BE2C (cell line): ENCODE data around the gene TRMO.

ENCODE experiments used
- DNase-seq: peaks from one replicate; pipeline ENCODE4 v3.0.0-alpha.2; 2020
- H3K27me3 ChIP-seq: fragments of 250-450 bp; sonication (Bioruptor Pico); 2 replicates; pipeline ENCODE4 v1.5.1; 2020; ENCODE audit warnings: mild to moderate bottlenecking
- H3K36me3 ChIP-seq: fragments of 250-450 bp; sonication (Bioruptor Pico); 2 replicates; pipeline ENCODE4 v1.5.1; 2020; ENCODE audit warnings: mild to moderate bottlenecking
- H3K4me1 ChIP-seq: fragments of 250-450 bp; sonication (Bioruptor Pico); 2 replicates; pipeline ENCODE4 v1.5.1; 2020
- H3K4me3 ChIP-seq: 2 replicates; pipeline ENCODE4 v1.5.1; 2011; ENCODE audit warnings: low read depth, low read length
- H3K9me3 ChIP-seq: fragments of 250-450 bp; sonication (Bioruptor Pico); 2 replicates; pipeline ENCODE4 v1.5.1; 2020
- TF ChIP-seq, protein P1 (sequence below): IDR thresholded peaks from 2 replicates; pipeline ENCODE4 v1.5.1; 2012; ENCODE audit warnings: mild to moderate bottlenecking, low read depth, low read length

The TRMO gene

DNA sequence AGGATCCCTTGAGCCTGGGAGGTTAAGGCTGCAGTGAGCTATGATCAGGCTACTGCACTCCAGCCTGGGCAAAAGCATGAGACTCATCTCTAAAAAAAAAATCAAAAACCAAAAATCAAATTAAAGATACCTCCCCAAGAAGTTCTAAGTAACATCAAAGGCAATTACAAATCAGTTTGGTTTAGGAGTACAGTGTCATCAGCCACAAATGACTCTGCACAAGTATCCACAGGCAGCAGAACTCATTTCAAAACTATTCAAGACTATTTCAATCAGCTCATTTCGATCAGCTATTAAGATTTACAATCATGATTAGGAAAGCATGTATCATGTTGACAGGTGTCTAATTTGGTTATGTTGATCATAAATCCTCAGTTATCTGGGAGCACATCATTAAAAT, 19.1 kb downstream of the TRMO start:
- TF ChIP-seq, protein P1, sequence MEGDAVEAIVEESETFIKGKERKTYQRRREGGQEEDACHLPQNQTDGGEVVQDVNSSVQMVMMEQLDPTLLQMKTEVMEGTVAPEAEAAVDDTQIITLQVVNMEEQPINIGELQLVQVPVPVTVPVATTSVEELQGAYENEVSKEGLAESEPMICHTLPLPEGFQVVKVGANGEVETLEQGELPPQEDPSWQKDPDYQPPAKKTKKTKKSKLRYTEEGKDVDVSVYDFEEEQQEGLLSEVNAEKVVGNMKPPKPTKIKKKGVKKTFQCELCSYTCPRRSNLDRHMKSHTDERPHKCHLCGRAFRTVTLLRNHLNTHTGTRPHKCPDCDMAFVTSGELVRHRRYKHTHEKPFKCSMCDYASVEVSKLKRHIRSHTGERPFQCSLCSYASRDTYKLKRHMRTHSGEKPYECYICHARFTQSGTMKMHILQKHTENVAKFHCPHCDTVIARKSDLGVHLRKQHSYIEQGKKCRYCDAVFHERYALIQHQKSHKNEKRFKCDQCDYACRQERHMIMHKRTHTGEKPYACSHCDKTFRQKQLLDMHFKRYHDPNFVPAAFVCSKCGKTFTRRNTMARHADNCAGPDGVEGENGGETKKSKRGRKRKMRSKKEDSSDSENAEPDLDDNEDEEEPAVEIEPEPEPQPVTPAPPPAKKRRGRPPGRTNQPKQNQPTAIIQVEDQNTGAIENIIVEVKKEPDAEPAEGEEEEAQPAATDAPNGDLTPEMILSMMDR: no peak
- H3K9me3 ChIP-seq: no peaks in the 10 kb centered on the region
- H3K4me1 ChIP-seq: no peaks in the 10 kb centered on the region
- no peak for DNase-seq
- no peaks in the 10 kb centered on the region for H3K27me3 ChIP-seq
- H3K4me3 ChIP-seq: no peak overlapping the region
- peaks cover 10% of the 10 kb centered on the region; the same call in 1 of the 2 replicates for H3K36me3 ChIP-seq

DNA sequence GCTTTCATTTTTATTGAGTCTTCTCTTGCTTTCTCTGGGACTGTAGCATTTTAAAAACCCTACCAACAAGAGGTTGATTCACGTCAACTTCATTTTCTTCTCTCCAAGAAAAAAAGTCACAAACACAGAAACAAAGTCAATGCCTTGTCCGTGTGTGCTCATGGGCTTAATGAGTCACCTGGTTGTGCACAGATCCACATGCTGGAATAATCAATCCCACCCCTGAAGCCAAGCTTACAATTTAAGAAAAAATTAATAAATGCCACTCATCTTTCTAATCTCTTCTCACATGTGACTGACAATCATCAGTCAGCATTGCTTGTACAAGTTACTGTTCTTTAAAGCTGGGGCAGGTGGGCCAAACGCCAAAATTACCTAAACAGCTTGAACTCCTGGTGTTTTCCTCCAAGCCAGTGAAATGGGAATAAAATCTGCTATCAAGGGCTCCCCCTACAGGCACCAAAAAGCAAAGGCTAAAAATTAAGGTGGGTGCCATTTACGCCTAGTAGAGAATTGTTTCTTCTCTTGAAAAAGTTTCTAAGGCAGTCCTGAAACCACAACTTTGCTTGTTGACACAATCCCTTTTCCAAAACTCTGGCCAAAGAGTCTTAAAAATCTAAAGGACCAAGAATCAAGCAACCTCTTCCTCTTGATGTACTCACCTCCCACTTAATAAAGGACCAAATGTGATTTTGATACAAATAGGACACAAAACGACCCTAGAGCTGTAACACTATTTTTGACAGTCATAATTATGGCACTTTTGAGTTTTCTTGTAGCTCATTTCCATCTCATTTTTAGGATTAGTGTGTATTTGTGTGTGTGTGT, 21.3 kb downstream of the TRMO start:
- DNase-seq: peak; percentile 14

DNA sequence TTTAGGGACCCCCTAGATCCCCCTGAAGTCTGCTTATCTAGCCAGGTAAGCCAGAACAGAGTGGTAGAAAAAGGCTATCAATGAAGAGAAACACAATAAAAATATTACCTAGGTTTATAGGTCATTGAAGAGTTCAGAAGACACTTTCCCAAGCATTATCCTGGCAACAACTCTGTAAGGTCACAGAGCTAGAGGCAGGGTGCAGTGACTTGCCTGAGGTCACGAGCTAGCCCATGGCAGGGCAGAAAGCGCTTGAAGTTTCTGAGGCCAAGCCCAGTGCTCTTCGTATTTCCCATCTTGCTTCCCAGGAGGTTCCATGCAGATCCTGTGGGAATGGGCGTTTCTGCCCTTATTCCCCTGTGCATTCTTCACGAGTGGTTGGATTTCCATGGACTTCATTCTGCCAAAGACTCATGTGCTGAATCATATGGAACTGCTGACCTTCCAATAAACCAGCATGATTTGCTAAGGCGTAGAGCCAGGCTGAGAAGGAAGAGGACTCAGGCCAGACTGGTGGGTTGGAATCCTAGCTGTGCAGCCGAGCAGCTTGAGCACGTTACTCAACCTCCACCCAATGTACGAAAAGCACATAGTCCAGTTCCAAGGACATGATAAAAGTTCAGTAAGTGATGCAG, 22.1 kb downstream of the TRMO start:
- 0 out of 2 replicates have a peak, but pooled peaks cover 7% of the 10 kb centered on the region for H3K36me3 ChIP-seq
- DNase-seq: no peak
- H3K4me1 ChIP-seq: no peaks in the 10 kb centered on the region
- no peak overlapping the region for H3K4me3 ChIP-seq
- TF ChIP-seq, protein P1: no peak
- H3K27me3 ChIP-seq: no peaks in the 10 kb centered on the region
- H3K9me3 ChIP-seq: no peaks in the 10 kb centered on the region

More for the DNA sequence above, 21.3 kb downstream of the TRMO start:
- H3K9me3 ChIP-seq: no peaks in the 10 kb centered on the region
- H3K4me3 ChIP-seq: no peak overlapping the region
- peaks cover 7% of the 10 kb centered on the region; the same call in 1 of the 2 replicates for H3K36me3 ChIP-seq
- TF ChIP-seq, protein P1: peak; percentile 87
- H3K27me3 ChIP-seq: no peaks in the 10 kb centered on the region
- no peaks in the 10 kb centered on the region for H3K4me1 ChIP-seq

DNA sequence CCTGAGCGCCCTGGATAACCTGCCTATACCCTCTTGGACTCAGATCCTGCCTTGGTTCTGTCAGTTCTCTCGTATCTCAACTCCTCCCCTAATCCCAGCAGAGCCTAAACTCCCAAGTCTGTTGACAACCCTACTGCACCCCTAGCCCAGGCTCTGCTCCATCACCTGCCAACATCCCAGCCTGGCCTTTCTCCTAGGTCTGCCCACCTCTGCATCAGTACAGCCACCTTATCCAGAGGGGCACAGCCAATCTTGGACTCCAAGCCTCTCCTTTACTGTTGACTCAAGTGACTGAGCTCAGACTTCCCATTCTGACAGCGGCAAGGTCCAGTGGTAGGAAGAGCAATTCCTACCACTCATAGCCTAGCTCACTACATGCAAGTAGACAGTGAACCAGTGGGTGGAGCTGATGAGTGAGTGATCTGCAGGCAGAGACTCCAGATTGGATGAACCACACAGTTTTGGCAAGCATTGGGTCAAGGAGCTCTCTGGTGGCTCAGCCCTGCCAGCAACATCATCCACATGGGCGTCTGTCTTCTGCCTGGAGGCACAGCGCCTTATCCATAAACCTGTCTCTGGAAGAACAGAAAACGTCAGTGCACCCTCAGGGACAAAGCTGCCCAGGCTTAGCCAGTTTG, 26.5 kb downstream of the TRMO start:
- DNase-seq: peak; percentile 57
- TF ChIP-seq, protein P1: peak; percentile 48
- H3K27me3 ChIP-seq: no peaks in the 10 kb centered on the region

DNA sequence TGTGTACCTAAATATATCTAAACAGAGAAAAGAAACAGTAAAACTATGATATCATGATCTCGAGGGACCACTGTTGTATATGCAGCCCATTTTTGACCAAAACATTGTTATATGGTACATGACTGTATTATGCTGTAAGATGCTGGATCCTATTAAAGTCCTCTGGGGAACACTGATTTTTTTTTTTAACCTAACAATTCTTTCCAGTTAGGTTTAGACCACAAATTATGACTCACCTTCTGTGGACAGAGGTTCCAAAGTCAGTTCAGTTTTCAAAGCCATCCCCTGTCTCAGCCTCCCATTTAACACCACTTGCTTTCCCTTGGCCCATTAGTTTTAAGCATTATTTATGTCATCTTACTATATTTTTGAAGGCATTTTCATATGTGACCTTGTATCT, 27.1 kb downstream of the TRMO start:
- H3K27me3 ChIP-seq: no peaks in the 10 kb centered on the region
- H3K9me3 ChIP-seq: no peaks in the 10 kb centered on the region
- H3K36me3 ChIP-seq: no peaks in the 10 kb centered on the region
- DNase-seq: no peak
- H3K4me3 ChIP-seq: no peak overlapping the region
- no peaks in the 10 kb centered on the region for H3K4me1 ChIP-seq
- TF ChIP-seq, protein P1: no peak

More for the DNA sequence above, 26.5 kb downstream of the TRMO start:
- no peaks in the 10 kb centered on the region for H3K36me3 ChIP-seq
- H3K4me3 ChIP-seq: no peak overlapping the region
- H3K9me3 ChIP-seq: no peaks in the 10 kb centered on the region
- H3K4me1 ChIP-seq: no peaks in the 10 kb centered on the region

DNA sequence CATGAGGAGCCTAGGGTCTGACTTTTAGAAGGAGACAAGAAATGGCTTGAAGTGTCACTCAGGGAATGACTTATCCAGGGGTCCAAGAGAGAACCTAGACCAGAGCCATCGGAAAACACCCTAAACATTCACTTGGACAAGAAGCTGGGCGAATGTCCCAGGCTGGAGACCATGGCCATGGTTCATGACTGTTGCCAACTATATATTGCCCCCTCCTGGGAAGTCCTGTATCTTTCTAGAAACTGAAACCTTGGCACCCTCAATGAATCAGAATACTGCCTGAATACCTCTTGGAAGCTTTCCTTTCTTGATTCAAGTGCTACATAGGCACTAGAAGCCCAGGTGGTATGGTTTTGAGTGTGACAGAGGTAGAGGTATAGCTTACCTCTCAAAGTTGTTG, 29.9 kb downstream of the TRMO start:
- H3K9me3 ChIP-seq: no peaks in the 10 kb centered on the region
- no peaks in the 10 kb centered on the region for H3K4me1 ChIP-seq
- H3K4me3 ChIP-seq: no peak overlapping the region
- H3K27me3 ChIP-seq: peaks cover 19% of the 10 kb centered on the region
- H3K36me3 ChIP-seq: no peaks in the 10 kb centered on the region
- TF ChIP-seq, protein P1: no peak
- no peak for DNase-seq
